T-helper 17 cell (primary cell): ENCODE measurements around the gene ABI3. TPM values are rescaled to one million over a fixed set of nuclear protein-coding genes. Genes with fewer than 3 reads are reported as not detected.
"Not testable (repeated sequence)": the region's sequence is repeated elsewhere in the genome, so short reads cannot be mapped to it uniquely, and the experiment has no call there.

Experiments
- ATAC-seq: fragments of 150-1000 bp; cut with Tn5 transposase; 2 replicates; pipeline ENCODE4 v1.10.0; 2021; ENCODE audit warnings: mild to moderate bottlenecking, moderate library complexity
- DNase-seq, 3 donors: peaks; one replicate each; pipeline versions ENCODE4 v3.0.0 to v3.0.0-alpha.2; 2020 to 2021
- H3K9me3 ChIP-seq: one replicate; pipeline ENCODE4 v1.7.0; 2013; ENCODE audit warnings: low read length, mild to moderate bottlenecking; ENCODE audit not compliant: control insufficient read depth, poor library complexity, severe bottlenecking
- H3K27ac Mint-ChIP-seq: one replicate; pipeline ENCODE4 v1.8.0; 2022; ENCODE audit warnings: mild to moderate bottlenecking, moderate library complexity, mixed read lengths
- H3K27me3 Mint-ChIP-seq: one replicate; pipeline ENCODE4 v1.8.0; 2022; ENCODE audit warnings: mixed read lengths
- H3K36me3 Mint-ChIP-seq: one replicate; pipeline ENCODE4 v1.8.0; 2022; ENCODE audit warnings: low read depth, mixed read lengths
- H3K4me1 Mint-ChIP-seq: one replicate; pipeline ENCODE4 v1.8.0; 2022; ENCODE audit warnings: mild to moderate bottlenecking, mixed read lengths
- H3K4me3 Mint-ChIP-seq: one replicate; pipeline ENCODE4 v1.8.0; 2022; ENCODE audit warnings: mild to moderate bottlenecking, moderate library complexity, mixed read lengths
- total RNA-seq, 4 donors: library from RNA in 2 of 4; stranded (reverse) in 2 of 4; gene quantifications; one replicate each; pipeline ENCODE4 v1.2.3 and lab custom pipeline; 2022 to 2026

The ABI3 gene
- 10 to 100 TPM in 1 of 2 donors, 1 to 10 TPM in 1; 6.5 to 10.5 TPM for total RNA-seq
- 3.8 to 11.6 reads per million in 2 donors for total RNA-seq (lab: John Stamatoyannopoulos, UW)

GRCh38 chr17:49210158-49211029 is at the start of gene ABI3, which contains the start of gene GNGT2:
Gene ABI3 (plus strand): TSS chr17:49210707. CDS start chr17:49210725, 18 bp downstream.
Gene GNGT2 (minus strand): TSS chr17:49210574. CDS start chr17:49207422, 3,152 bp downstream.
- Mint-ChIP-seq H3K36me3 (peaks cover 6% of the 10 kb centered on the region), H3K27ac (peak within 1 kb of the TSS; percentile 94), H3K4me1 (peaks cover 57% of the 10 kb centered on the region), H3K27me3 (no peaks in the 10 kb centered on the region), H3K4me3 (peak within 1 kb of the TSS; percentile 97)
- DNase-seq, result no peak
- H3K9me3 ChIP-seq, result no peaks in the 10 kb centered on the region
- ATAC-seq, result peak; percentile 92

GRCh38 chr17:49162866-49163265 is 47.6 kb upstream of the ABI3 start:
- Mint-ChIP-seq H3K36me3 (no peaks in the 10 kb centered on the region), H3K27me3 (peaks cover 53% of the 10 kb centered on the region), H3K4me1 (peaks cover 3% of the 10 kb centered on the region), H3K27ac (no peak overlapping the region), H3K4me3 (no peak overlapping the region)
- ATAC-seq, result no peak
- no peaks in the 10 kb centered on the region for H3K9me3 ChIP-seq
- no peak for DNase-seq

- no peak overlapping the region for H3K27ac Mint-ChIP-seq
- H3K27me3 Mint-ChIP-seq, result peaks cover 51% of the 10 kb centered on the region
- H3K4me3 Mint-ChIP-seq, result no peak overlapping the region
- H3K36me3 Mint-ChIP-seq, result peaks cover 2% of the 10 kb centered on the region
- H3K9me3 ChIP-seq, result no peaks in the 10 kb centered on the region
- H3K4me1 Mint-ChIP-seq, result no peaks in the 10 kb centered on the region
- ATAC-seq (no peak), DNase-seq (no peak)
Measured at GRCh38 chr17:49165143-49165542, 45.4 kb upstream of the ABI3 start.

- H3K27ac Mint-ChIP-seq, result no peak overlapping the region
- H3K9me3 ChIP-seq, result no peaks in the 10 kb centered on the region
- DNase-seq, result no peak
- no peaks in the 10 kb centered on the region for H3K4me1 Mint-ChIP-seq
- no peak for ATAC-seq
- H3K36me3 Mint-ChIP-seq, result peaks cover 2% of the 10 kb centered on the region
- peaks cover 62% of the 10 kb centered on the region for H3K27me3 Mint-ChIP-seq
- H3K4me3 Mint-ChIP-seq, result no peak overlapping the region
Measured at GRCh38 chr17:49168706-49169105, 41.8 kb upstream of the ABI3 start.

GRCh38 chr17:49170216-49170615 is 40.3 kb upstream of the ABI3 start:
- DNase-seq (no peak), ATAC-seq (no peak)
- Mint-ChIP-seq H3K27me3 (peaks cover 62% of the 10 kb centered on the region), H3K4me3 (no peak overlapping the region), H3K4me1 (no peaks in the 10 kb centered on the region), H3K36me3 (peaks cover 2% of the 10 kb centered on the region), H3K27ac (no peak overlapping the region)
- H3K9me3 ChIP-seq, result no peaks in the 10 kb centered on the region

GRCh38 chr17:49170711-49171110 is 39.8 kb upstream of the ABI3 start:
- not testable (repeated sequence) for DNase-seq, H3K27ac Mint-ChIP-seq, H3K4me1 Mint-ChIP-seq, ATAC-seq, H3K4me3 Mint-ChIP-seq, H3K36me3 Mint-ChIP-seq, H3K9me3 ChIP-seq
- H3K27me3 Mint-ChIP-seq, result peaks cover 57% of the 10 kb centered on the region

- peaks cover 12% of the 10 kb centered on the region for H3K27me3 Mint-ChIP-seq
- not testable (repeated sequence) for H3K4me1 Mint-ChIP-seq, ATAC-seq, H3K4me3 Mint-ChIP-seq, DNase-seq, H3K36me3 Mint-ChIP-seq, H3K27ac Mint-ChIP-seq
- H3K9me3 ChIP-seq, result peaks cover 12% of the 10 kb centered on the region
Measured at GRCh38 chr17:49175978-49176377, 34.5 kb upstream of the ABI3 start.

GRCh38 chr17:49180303-49180702 is 30.2 kb upstream of the ABI3 start:
- Mint-ChIP-seq H3K36me3 (no peaks in the 10 kb centered on the region), H3K27me3 (no peaks in the 10 kb centered on the region), H3K4me3 (no peak overlapping the region), H3K27ac (no peak overlapping the region), H3K4me1 (peaks cover 2% of the 10 kb centered on the region)
- ATAC-seq (peak; percentile 57), DNase-seq (peak; percentile 41 to 49 (median 46))
- H3K9me3 ChIP-seq, result peaks cover 12% of the 10 kb centered on the region

- H3K27ac Mint-ChIP-seq, result no peak overlapping the region
Measured at GRCh38 chr17:49180998-49181635, 29.4 kb upstream of the ABI3 start.

GRCh38 chr17:49183341-49183740 is 27.2 kb upstream of the ABI3 start:
- Mint-ChIP-seq H3K4me1 (peaks cover 2% of the 10 kb centered on the region), H3K36me3 (no peaks in the 10 kb centered on the region), H3K4me3 (no peak overlapping the region), H3K27me3 (no peaks in the 10 kb centered on the region), H3K27ac (no peak overlapping the region)
- no peak for DNase-seq
- no peak for ATAC-seq
- no peaks in the 10 kb centered on the region for H3K9me3 ChIP-seq

More at GRCh38 chr17:49180998-49181635, 29.4 kb upstream of the ABI3 start:
- no peak overlapping the region for H3K4me3 Mint-ChIP-seq
- no peak for DNase-seq
- H3K9me3 ChIP-seq, result peaks cover 9% of the 10 kb centered on the region
- no peaks in the 10 kb centered on the region for H3K27me3 Mint-ChIP-seq
- no peak for ATAC-seq
- no peaks in the 10 kb centered on the region for H3K36me3 Mint-ChIP-seq
- peaks cover 2% of the 10 kb centered on the region for H3K4me1 Mint-ChIP-seq

- ATAC-seq (no peak), DNase-seq (no peak)
- Mint-ChIP-seq H3K4me3 (no peak overlapping the region), H3K36me3 (no peaks in the 10 kb centered on the region), H3K4me1 (peaks cover 2% of the 10 kb centered on the region), H3K27ac (no peak overlapping the region), H3K27me3 (no peaks in the 10 kb centered on the region)
- H3K9me3 ChIP-seq, result no peaks in the 10 kb centered on the region
Measured at GRCh38 chr17:49183801-49184200, 26.7 kb upstream of the ABI3 start.

GRCh38 chr17:49184522-49184921 is 26.0 kb upstream of the ABI3 start:
- H3K9me3 ChIP-seq, H3K4me1 Mint-ChIP-seq, H3K36me3 Mint-ChIP-seq, ATAC-seq, H3K4me3 Mint-ChIP-seq, DNase-seq, H3K27ac Mint-ChIP-seq, H3K27me3 Mint-ChIP-seq: not testable (repeated sequence)

GRCh38 chr17:49185381-49185780 is 25.1 kb upstream of the ABI3 start:
- not testable (repeated sequence) for H3K36me3 Mint-ChIP-seq, ATAC-seq, H3K27ac Mint-ChIP-seq, H3K27me3 Mint-ChIP-seq, DNase-seq, H3K4me3 Mint-ChIP-seq, H3K9me3 ChIP-seq, H3K4me1 Mint-ChIP-seq
